H9 (cell line): ENCODE data around the gene SHROOM1. TPM values are rescaled to one million over a fixed set of nuclear protein-coding genes. Genes with fewer than 3 reads are reported as not detected.

ENCODE experiments used
- DNase-seq: peaks from one replicate; pipeline ENCODE4 v3.0.0-alpha.2; 2017
- H2AFZ ChIP-seq: one replicate; pipeline ENCODE4 v1.6.1; 2013; ENCODE audit warnings: mild to moderate bottlenecking, low read length, control low read depth, moderate library complexity
- H2AK5ac ChIP-seq: 2 replicates; pipeline ENCODE4 v1.6.1; 2013; ENCODE audit warnings: low read length, control low read depth, mixed read lengths; ENCODE audit not compliant: insufficient read length
- H2BK120ac ChIP-seq: one replicate; pipeline ENCODE4 v1.6.1; 2013; ENCODE audit warnings: low read depth, mild to moderate bottlenecking, low read length, control low read depth, inconsistent platforms; ENCODE audit not compliant: poor library complexity, severe bottlenecking
- H2BK12ac ChIP-seq: 2 replicates; pipeline ENCODE4 v1.6.1; 2013; ENCODE audit warnings: low read length, control low read depth, mixed read lengths, low read depth; ENCODE audit not compliant: insufficient read length
- H2BK15ac ChIP-seq: 2 replicates; pipeline ENCODE4 v1.6.1; 2013; ENCODE audit warnings: low read depth, low read length, control low read depth
- H2BK20ac ChIP-seq: one replicate; pipeline ENCODE4 v1.6.1; 2013; ENCODE audit warnings: low read depth, mild to moderate bottlenecking, low read length, control low read depth, inconsistent platforms; ENCODE audit not compliant: poor library complexity, severe bottlenecking
- H2BK5ac ChIP-seq: 2 replicates; pipeline ENCODE4 v1.6.1; 2013; ENCODE audit warnings: low read length, control low read depth, mixed read lengths; ENCODE audit not compliant: insufficient read length
- H3K14ac ChIP-seq: 2 replicates; pipeline ENCODE4 v1.6.1; 2013; ENCODE audit warnings: low read length, control low read depth; ENCODE audit not compliant: insufficient read depth
- H3K18ac ChIP-seq: 2 replicates; pipeline ENCODE4 v1.6.1; 2013; ENCODE audit warnings: low read depth, mild to moderate bottlenecking, mixed read lengths, low read length, control low read depth; ENCODE audit not compliant: insufficient read length
- H3K23ac ChIP-seq: 2 replicates; pipeline ENCODE4 v1.6.1; 2013; ENCODE audit warnings: low read length, control low read depth, mixed read lengths, low read depth; ENCODE audit not compliant: insufficient read length
- H3K23me2 ChIP-seq: 2 replicates; pipeline ENCODE4 v1.6.1; 2013; ENCODE audit warnings: low read depth, mild to moderate bottlenecking, mixed read lengths, low read length, control low read depth; ENCODE audit not compliant: insufficient read length, poor library complexity, severe bottlenecking
- H3K27ac ChIP-seq: 2 replicates; pipeline ENCODE4 v1.5.1; 2013; ENCODE audit warnings: low read length, control low read depth, mixed read lengths, low read depth; ENCODE audit not compliant: insufficient read length
- H3K27me3 ChIP-seq: 2 replicates; pipeline ENCODE4 v1.6.1; 2013; ENCODE audit warnings: low read length, control low read depth, inconsistent platforms; ENCODE audit not compliant: insufficient read depth
- H3K4ac ChIP-seq: 2 replicates; pipeline ENCODE4 v1.6.1; 2013; ENCODE audit warnings: low read depth, mild to moderate bottlenecking, control low read depth, inconsistent platforms, low read length, moderate library complexity
- H3K4me1 ChIP-seq: 2 replicates; pipeline ENCODE4 v1.6.1; 2013; ENCODE audit warnings: low read length, control low read depth, inconsistent platforms; ENCODE audit not compliant: insufficient read depth
- H3K4me2 ChIP-seq: 2 replicates; pipeline ENCODE4 v1.6.1; 2013; ENCODE audit warnings: low read length, control low read depth, mixed read lengths; ENCODE audit not compliant: insufficient read length, insufficient read depth
- H3K56ac ChIP-seq: 2 replicates; pipeline ENCODE4 v1.6.1; 2013; ENCODE audit warnings: low read depth, mild to moderate bottlenecking, mixed read lengths, low read length, control low read depth; ENCODE audit not compliant: insufficient read length
- H3K79me1 ChIP-seq: 2 replicates; pipeline ENCODE4 v1.6.1; 2013; ENCODE audit warnings: low read depth, mild to moderate bottlenecking, moderate library complexity, low read length, control low read depth, inconsistent platforms; ENCODE audit not compliant: insufficient read depth, poor library complexity, severe bottlenecking
- H3K79me2 ChIP-seq: 2 replicates; pipeline ENCODE4 v1.6.1; 2013; ENCODE audit warnings: low read length, control low read depth, inconsistent platforms; ENCODE audit not compliant: insufficient read depth
- H3K9ac ChIP-seq: 2 replicates; pipeline ENCODE4 v1.6.1; 2013; ENCODE audit warnings: low read length, control low read depth, mixed read lengths; ENCODE audit not compliant: insufficient read length; ENCODE audit errors: extremely low read depth
- H3K9me3 ChIP-seq: one replicate; pipeline ENCODE4 v1.6.1; 2013; ENCODE audit warnings: low read depth, low read length, inconsistent platforms; ENCODE audit not compliant: control insufficient read depth
- H3T11ph ChIP-seq: one replicate; pipeline ENCODE4 v1.6.1; 2013; ENCODE audit warnings: mild to moderate bottlenecking, low read length, control low read depth, inconsistent platforms
- H4K20me1 ChIP-seq: one replicate; pipeline ENCODE4 v1.6.1; 2013; ENCODE audit not compliant: control insufficient read depth, insufficient read length, insufficient read depth
- H4K5ac ChIP-seq: 2 replicates; pipeline ENCODE4 v1.6.1; 2013; ENCODE audit warnings: low read depth, mild to moderate bottlenecking, mixed read lengths, low read length, control low read depth; ENCODE audit not compliant: insufficient read length
- H4K8ac ChIP-seq: replicated peaks from 2 replicates; pipeline ENCODE4 v1.6.1; 2013; ENCODE audit warnings: low read length, control low read depth, mixed read lengths, low read depth; ENCODE audit not compliant: insufficient read length
- H4K91ac ChIP-seq: 2 replicates; pipeline ENCODE4 v1.6.1; 2013; ENCODE audit warnings: low read depth, mild to moderate bottlenecking, moderate library complexity, mixed read lengths, low read length, control low read depth; ENCODE audit not compliant: insufficient read length
- H3K27ac Mint-ChIP-seq, 3 experiments: 2 replicates in 2 of 3; 3 replicates in 1 of 3; pipeline ENCODE4 v1.8.0; 2020 to 2021; ENCODE audit warnings: mixed read lengths in 3 of 3, mild to moderate bottlenecking in 1 of 3, moderate library complexity in 1 of 3
- H3K27me3 Mint-ChIP-seq: 2 replicates; pipeline ENCODE4 v1.8.0; 2021; ENCODE audit warnings: low read depth, mild to moderate bottlenecking, moderate library complexity, mixed read lengths
- H3K36me3 Mint-ChIP-seq, 3 experiments: 2 replicates in 2 of 3; 3 replicates in 1 of 3; pipeline ENCODE4 v1.8.0; 2020 to 2021; ENCODE audit warnings: low read depth in 3 of 3, mixed read lengths in 3 of 3; ENCODE audit not compliant: insufficient read depth in 1 of 3
- H3K4me1 Mint-ChIP-seq, 2 experiments: 2 replicates each; pipeline ENCODE4 v1.8.0; 2020; ENCODE audit warnings: mixed read lengths in 2 of 2
- H3K4me3 Mint-ChIP-seq, 2 experiments: 2 replicates in 1 of 2; 3 replicates in 1 of 2; pipeline ENCODE4 v1.8.0; 2020 to 2021; ENCODE audit warnings: mild to moderate bottlenecking in 2 of 2, mixed read lengths in 2 of 2, moderate library complexity in 1 of 2
- H3K9me3 Mint-ChIP-seq, 2 experiments: 2 replicates in 1 of 2; 3 replicates in 1 of 2; pipeline ENCODE4 v1.8.0; 2020; ENCODE audit warnings: mild to moderate bottlenecking in 2 of 2, mixed read lengths in 2 of 2, moderate library complexity in 1 of 2
- WGBS: extraction: QIAGEN DNeasy Blood & Tissue Kit; methylation state at CpG from one replicate; pipeline ENCODE4 v1.1.7; 2013; ENCODE audit warnings: missing lambda C conversion rate, low lambda C conversion rate, mixed read lengths; ENCODE audit not compliant: insufficient read length; ENCODE audit errors: extremely low coverage; 5-methylcytosine and 5-hydroxymethylcytosine counted together
- total RNA-seq: library from RNA; stranded (reverse); gene quantifications from 2 replicates; pipeline ENCODE4 v1.2.1, GENCODE V29; 2021
- TF ChIP-seq, protein P1 (sequence below): fragments of 200-600 bp; sonication (generic); conservative IDR thresholded peaks from 3 replicates; pipeline ENCODE4 v1.8.0; 2021; ENCODE audit warnings: antibody characterized with exemption, mild to moderate bottlenecking

The SHROOM1 gene
- total RNA-seq, 1 experiment from 2014 or later = 7.0 TPM

- no peak overlapping the region for H3K18ac ChIP-seq
Observed at GRCh38 chr5:132779961-132780360, 50.5 kb downstream of the SHROOM1 start.

More at GRCh38 chr5:132779961-132780360, 50.5 kb downstream of the SHROOM1 start:
- H3K4me1 Mint-ChIP-seq = peaks cover 15 to 17% of the 10 kb centered on the region in 2 experiments
- TF ChIP-seq, protein P1, sequence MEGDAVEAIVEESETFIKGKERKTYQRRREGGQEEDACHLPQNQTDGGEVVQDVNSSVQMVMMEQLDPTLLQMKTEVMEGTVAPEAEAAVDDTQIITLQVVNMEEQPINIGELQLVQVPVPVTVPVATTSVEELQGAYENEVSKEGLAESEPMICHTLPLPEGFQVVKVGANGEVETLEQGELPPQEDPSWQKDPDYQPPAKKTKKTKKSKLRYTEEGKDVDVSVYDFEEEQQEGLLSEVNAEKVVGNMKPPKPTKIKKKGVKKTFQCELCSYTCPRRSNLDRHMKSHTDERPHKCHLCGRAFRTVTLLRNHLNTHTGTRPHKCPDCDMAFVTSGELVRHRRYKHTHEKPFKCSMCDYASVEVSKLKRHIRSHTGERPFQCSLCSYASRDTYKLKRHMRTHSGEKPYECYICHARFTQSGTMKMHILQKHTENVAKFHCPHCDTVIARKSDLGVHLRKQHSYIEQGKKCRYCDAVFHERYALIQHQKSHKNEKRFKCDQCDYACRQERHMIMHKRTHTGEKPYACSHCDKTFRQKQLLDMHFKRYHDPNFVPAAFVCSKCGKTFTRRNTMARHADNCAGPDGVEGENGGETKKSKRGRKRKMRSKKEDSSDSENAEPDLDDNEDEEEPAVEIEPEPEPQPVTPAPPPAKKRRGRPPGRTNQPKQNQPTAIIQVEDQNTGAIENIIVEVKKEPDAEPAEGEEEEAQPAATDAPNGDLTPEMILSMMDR = no peak
- H3K36me3 Mint-ChIP-seq = no peaks in the 10 kb centered on the region
- Histone ChIP-seq H2AK5ac (no peak overlapping the region), H4K91ac (no peak overlapping the region), H3K4ac (no peak overlapping the region), H2BK12ac (no peak overlapping the region), H3K4me2 (no peak overlapping the region), H4K8ac (no peak overlapping the region), H2AFZ (no peak overlapping the region), H2BK120ac (no peak overlapping the region), H3K23me2 (peaks cover 13% of the 10 kb centered on the region), H3T11ph (no peak overlapping the region), H4K20me1 (no peaks in the 10 kb centered on the region), H3K27me3 (peaks cover 16% of the 10 kb centered on the region; the same call in 1 of the 2 replicates), H2BK15ac (no peak overlapping the region), H3K79me2 (peaks cover 2% of the 10 kb centered on the region; the same call in 1 of the 2 replicates), H3K56ac (no peak overlapping the region), H2BK5ac (no peak overlapping the region), H4K5ac (no peak overlapping the region), H3K27ac (no peak overlapping the region), H3K23ac (no peak overlapping the region), H3K79me1 (peaks cover under 1% of the 10 kb centered on the region), H3K14ac (no peak overlapping the region), H3K4me1 (peaks cover 6% of the 10 kb centered on the region; the same call in 1 of the 2 replicates), H3K9ac (no peak overlapping the region), H2BK20ac (no peak overlapping the region), H3K9me3 (no peaks in the 10 kb centered on the region)
- H3K27ac Mint-ChIP-seq = no peak overlapping the region
- no peaks in the 10 kb centered on the region; a peak in 1 of 5 replicates for H3K9me3 Mint-ChIP-seq
- WGBS = no CpG with 5 or more reads among the region's 3 CpGs
- DNase-seq = peak; percentile 5
- peaks cover 55% of the 10 kb centered on the region for H3K27me3 Mint-ChIP-seq
- H3K4me3 Mint-ChIP-seq = no peak overlapping the region
